ENCODE results near the gene STK40.
A peak's percentile ranks its signal among the peaks of the same experiment; 100 is the strongest.

The STK40 gene

DNA sequence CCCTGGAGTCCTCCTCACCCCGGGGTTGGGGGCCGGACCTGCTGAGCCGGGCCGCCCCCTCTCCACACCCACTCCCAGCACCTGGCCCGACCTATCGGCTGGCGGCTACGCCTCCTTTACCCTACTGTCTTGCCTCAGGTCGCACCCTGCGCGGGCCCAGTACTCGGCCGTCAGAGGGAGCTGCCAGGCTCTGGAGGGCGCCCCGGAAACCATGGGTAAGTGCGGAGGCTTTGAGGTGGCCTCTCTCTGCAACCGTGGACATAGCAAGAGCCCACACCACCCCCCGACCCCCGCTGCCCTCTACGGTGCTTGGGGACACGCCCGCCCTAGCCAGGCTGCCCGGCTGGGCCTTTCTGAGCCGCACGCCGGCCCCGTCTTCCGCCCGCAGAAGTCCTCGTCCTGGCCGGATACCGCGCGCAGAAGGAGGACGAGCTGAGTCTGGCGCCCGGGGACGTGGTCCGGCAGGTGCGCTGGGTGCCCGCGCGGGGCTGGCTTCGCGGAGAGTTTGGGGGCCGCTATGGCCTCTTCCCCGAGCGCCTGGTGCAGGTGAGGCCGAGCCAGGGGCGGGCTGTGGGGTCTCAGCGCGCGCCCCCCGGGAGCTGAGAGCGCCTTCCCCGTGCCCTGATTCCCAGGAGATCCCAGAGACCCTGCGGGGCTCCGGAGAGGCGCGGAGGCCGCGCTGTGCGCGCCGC lies 79.4 kb downstream of the STK40 start, which contains the start of gene SH3D21:
SH3D21 (plus strand) TSS at position 159 of the 692 bp plus-strand sequence; CDS start at position 212, 53 bp downstream.
- no peak for TF ChIP-seq EZH2phosphoT487 (IDR thresholded peaks at IDR 0.05; ENCODE audit: low read depth)
- TF ChIP-seq, protein P1, sequence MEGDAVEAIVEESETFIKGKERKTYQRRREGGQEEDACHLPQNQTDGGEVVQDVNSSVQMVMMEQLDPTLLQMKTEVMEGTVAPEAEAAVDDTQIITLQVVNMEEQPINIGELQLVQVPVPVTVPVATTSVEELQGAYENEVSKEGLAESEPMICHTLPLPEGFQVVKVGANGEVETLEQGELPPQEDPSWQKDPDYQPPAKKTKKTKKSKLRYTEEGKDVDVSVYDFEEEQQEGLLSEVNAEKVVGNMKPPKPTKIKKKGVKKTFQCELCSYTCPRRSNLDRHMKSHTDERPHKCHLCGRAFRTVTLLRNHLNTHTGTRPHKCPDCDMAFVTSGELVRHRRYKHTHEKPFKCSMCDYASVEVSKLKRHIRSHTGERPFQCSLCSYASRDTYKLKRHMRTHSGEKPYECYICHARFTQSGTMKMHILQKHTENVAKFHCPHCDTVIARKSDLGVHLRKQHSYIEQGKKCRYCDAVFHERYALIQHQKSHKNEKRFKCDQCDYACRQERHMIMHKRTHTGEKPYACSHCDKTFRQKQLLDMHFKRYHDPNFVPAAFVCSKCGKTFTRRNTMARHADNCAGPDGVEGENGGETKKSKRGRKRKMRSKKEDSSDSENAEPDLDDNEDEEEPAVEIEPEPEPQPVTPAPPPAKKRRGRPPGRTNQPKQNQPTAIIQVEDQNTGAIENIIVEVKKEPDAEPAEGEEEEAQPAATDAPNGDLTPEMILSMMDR (IDR thresholded peaks at IDR 0.05; ENCODE audit: low read depth, low read length) = peak; percentile 26
- H3K4me1 ChIP-seq (ENCODE audit: low read length) = peaks cover 45% of the 10 kb centered on the region
- peaks cover 29% of the 10 kb centered on the region for H3K36me3 ChIP-seq (replicated peaks; ENCODE audit: low read depth, low read length)
- no peaks in the 10 kb centered on the region for H3K9me3 ChIP-seq (ENCODE audit: insufficient read depth, low read length)
- H3K27ac ChIP-seq (ENCODE audit: low read length) = peak within 1 kb of the TSS; percentile 100
- peak within 1 kb of the TSS; percentile 96 for H3K4me2 ChIP-seq (ENCODE audit: low read length)
- H3K79me2 ChIP-seq (ENCODE audit: low read length) = peaks cover 31% of the 10 kb centered on the region
- peaks cover 6% of the 10 kb centered on the region; the same call in 1 of the 2 replicates for H4K20me1 ChIP-seq (ENCODE audit: insufficient read depth, low read length)
- no peaks in the 10 kb centered on the region for H3K27me3 ChIP-seq (ENCODE audit: low read depth, low read length)
- H3K4me3 ChIP-seq (ENCODE audit: low read length) = peak within 1 kb of the TSS; percentile 100
- 0 out of 2 replicates have a peak within 1 kb of the TSS, but pooled peaks have one; percentile 60 for H2AFZ ChIP-seq (ENCODE audit: low read depth, low read length)
- H3K9ac ChIP-seq (ENCODE audit: low read length) = peak within 1 kb of the TSS; percentile 88

DNA sequence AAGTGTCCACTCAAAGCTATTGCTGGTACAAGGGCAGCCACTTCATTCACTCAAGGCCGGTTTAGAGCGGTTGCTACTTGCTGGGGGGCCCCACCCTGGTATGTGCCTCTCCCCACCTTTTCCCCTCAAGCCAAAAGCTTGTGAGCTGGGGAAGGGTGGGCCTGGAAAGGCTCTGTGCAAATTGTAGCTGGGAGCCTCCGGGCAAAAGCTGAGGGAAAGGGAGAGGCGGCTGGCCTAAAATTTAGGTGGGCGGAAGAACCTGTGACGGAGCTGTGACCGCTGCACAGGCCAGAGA lies 79.9 kb downstream of the STK40 start:
- Histone ChIP-seq H3K4me1 (ENCODE audit: low read length) (peaks cover 49% of the 10 kb centered on the region), H2AFZ (ENCODE audit: low read depth, low read length) (no peak overlapping the region), H3K4me3 (ENCODE audit: low read length) (peak overlapping the region; percentile 100), H3K9ac (ENCODE audit: low read length) (peak overlapping the region; percentile 87), H4K20me1 (ENCODE audit: insufficient read depth, low read length) (peaks cover 6% of the 10 kb centered on the region; the same call in 1 of the 2 replicates), H3K79me2 (ENCODE audit: low read length) (peaks cover 31% of the 10 kb centered on the region), H3K27me3 (ENCODE audit: low read depth, low read length) (no peaks in the 10 kb centered on the region), H3K4me2 (ENCODE audit: low read length) (peak overlapping the region; percentile 96), H3K27ac (ENCODE audit: low read length) (peak overlapping the region; percentile 100), H3K36me3 (replicated peaks; ENCODE audit: low read depth, low read length) (peaks cover 33% of the 10 kb centered on the region), H3K9me3 (ENCODE audit: insufficient read depth, low read length) (no peaks in the 10 kb centered on the region)
- no peak for TF ChIP-seq EZH2phosphoT487 (IDR thresholded peaks at IDR 0.05; ENCODE audit: low read depth)
- TF ChIP-seq, protein P1 (IDR thresholded peaks at IDR 0.05; ENCODE audit: low read depth, low read length) = no peak

DNA sequence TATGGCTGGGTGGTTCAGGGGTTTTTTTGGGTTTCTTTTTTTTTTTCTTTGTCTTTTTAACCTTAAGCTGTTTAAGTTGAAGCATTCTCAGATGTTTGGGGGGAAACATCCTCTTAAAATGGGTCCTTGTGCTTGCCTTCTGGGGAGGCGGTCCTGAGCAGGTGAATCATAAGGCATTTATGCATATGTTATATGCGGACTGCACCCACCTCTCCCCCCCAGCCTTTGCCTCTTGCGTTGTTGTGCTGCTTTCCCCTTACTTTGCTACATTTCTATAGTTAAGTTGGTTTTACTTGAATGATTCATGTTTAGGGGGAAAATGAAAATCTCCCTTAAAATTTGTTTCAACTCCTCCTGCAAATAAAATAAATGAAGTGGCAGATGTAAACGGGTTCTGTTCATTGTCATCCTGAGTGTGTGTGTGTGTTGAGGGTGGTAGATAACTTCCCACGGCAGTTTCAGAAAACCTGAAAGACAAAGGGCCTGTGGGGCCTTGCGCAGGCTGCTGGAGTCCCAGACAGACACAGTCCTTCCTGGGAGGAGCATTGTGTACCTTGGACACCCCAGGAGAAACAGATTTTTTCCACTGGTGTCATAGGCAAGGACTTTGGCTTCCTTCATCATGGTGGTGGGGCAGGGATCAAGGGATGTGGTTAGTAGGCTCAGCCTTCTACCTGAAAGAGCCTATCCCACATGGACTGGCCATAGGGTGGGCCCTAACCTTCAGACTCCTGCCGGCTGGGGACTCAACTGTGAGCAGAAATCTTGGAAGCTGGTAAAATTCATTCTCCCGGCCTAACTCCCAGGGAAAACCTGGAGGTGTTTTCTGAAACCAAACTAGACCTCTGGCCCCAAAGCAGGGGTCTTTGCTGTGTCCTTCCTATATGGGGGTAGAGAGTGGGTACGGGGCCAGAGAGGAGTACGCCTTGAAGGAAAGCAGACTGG lies 80.5 kb downstream of the STK40 start:
- peak overlapping the region; percentile 87 for H3K9ac ChIP-seq (ENCODE audit: low read length)
- peaks cover 6% of the 10 kb centered on the region; the same call in 1 of the 2 replicates for H4K20me1 ChIP-seq (ENCODE audit: insufficient read depth, low read length)
- H3K27ac ChIP-seq (ENCODE audit: low read length) = peak overlapping the region; percentile 100
- H2AFZ ChIP-seq (ENCODE audit: low read depth, low read length) = no peak overlapping the region
- H3K27me3 ChIP-seq (ENCODE audit: low read depth, low read length) = no peaks in the 10 kb centered on the region
- peaks cover 31% of the 10 kb centered on the region for H3K79me2 ChIP-seq (ENCODE audit: low read length)
- peaks cover 55% of the 10 kb centered on the region for H3K4me1 ChIP-seq (ENCODE audit: low read length)
- no peaks in the 10 kb centered on the region for H3K9me3 ChIP-seq (ENCODE audit: insufficient read depth, low read length)
- peak overlapping the region; percentile 96 for H3K4me2 ChIP-seq (ENCODE audit: low read length)
- TF ChIP-seq, protein P1 (IDR thresholded peaks at IDR 0.05; ENCODE audit: low read depth, low read length) = no peak
- TF ChIP-seq EZH2phosphoT487 (IDR thresholded peaks at IDR 0.05; ENCODE audit: low read depth) = no peak
- peak overlapping the region; percentile 100 for H3K4me3 ChIP-seq (ENCODE audit: low read length)
- H3K36me3 ChIP-seq (replicated peaks; ENCODE audit: low read depth, low read length) = peaks cover 31% of the 10 kb centered on the region

DNA sequence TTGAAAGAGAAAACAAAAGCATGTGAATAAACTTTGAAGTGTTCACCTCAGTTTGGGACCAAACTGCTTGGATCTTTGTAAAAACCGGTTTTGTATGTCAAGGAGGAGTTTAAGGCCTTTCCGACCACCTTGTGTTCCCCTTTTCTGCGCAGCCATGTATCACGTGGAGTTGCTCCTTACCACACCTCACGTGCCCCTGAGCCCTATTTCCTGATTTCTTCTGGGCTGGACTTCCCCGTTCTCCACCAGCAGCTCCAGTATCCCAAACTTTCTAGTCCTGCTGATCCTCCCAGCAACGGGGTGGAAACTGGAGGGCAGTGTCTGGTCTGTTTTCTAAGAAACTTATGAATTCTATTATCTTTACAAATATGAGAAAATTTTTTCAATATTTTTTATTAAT lies 81.2 kb downstream of the STK40 start:
- Histone ChIP-seq H3K4me3 (ENCODE audit: low read length) (0 out of 2 replicates have a peak overlapping the region, but pooled peaks have one; percentile 6), H4K20me1 (ENCODE audit: insufficient read depth, low read length) (peaks cover 6% of the 10 kb centered on the region; the same call in 1 of the 2 replicates), H3K27ac (ENCODE audit: low read length) (peak overlapping the region; percentile 100), H3K4me2 (ENCODE audit: low read length) (peak overlapping the region; percentile 96), H3K9me3 (ENCODE audit: insufficient read depth, low read length) (no peaks in the 10 kb centered on the region), H2AFZ (ENCODE audit: low read depth, low read length) (no peak overlapping the region), H3K27me3 (ENCODE audit: low read depth, low read length) (no peaks in the 10 kb centered on the region), H3K4me1 (ENCODE audit: low read length) (peaks cover 63% of the 10 kb centered on the region), H3K36me3 (replicated peaks; ENCODE audit: low read depth, low read length) (peaks cover 29% of the 10 kb centered on the region), H3K79me2 (ENCODE audit: low read length) (peaks cover 30% of the 10 kb centered on the region), H3K9ac (ENCODE audit: low read length) (peak overlapping the region; percentile 87)
- TF ChIP-seq EZH2phosphoT487 (IDR thresholded peaks at IDR 0.05; ENCODE audit: low read depth) = no peak
- TF ChIP-seq, protein P1 (IDR thresholded peaks at IDR 0.05; ENCODE audit: low read depth, low read length) = no peak
